Measurements from ENCODE around the gene MTREX. TPM values are rescaled to one million over a fixed set of nuclear protein-coding genes. Genes with fewer than 3 reads are reported as not detected.

MTREX gene
- total RNA-seq, 1 donor from 2014 or later, result 68.7 TPM

- TF ChIP-seq CTCF (IDR thresholded peaks at IDR 0.05; ENCODE audit: insufficient read depth, low read depth, low read length) (no peak), EZH2 (IDR thresholded peaks at IDR 0.05; ENCODE audit: insufficient read depth, low read length) (no peak)
- Histone ChIP-seq H3K27me3 (ENCODE audit: insufficient read depth, low read length) (no peaks in the 10 kb centered on the region), H3K36me3 (ENCODE audit: insufficient read depth, low read length) (peaks cover 10% of the 10 kb centered on the region), H3K79me2 (ENCODE audit: insufficient read depth, low read length) (no peaks in the 10 kb centered on the region), H3K4me1 (ENCODE audit: insufficient read depth, low read length) (peaks cover 22% of the 10 kb centered on the region), H3K4me3 (ENCODE audit: insufficient read depth, low read depth, low read length) (no peak overlapping the region), H3K9me3 (ENCODE audit: insufficient read depth, low read depth, low read length) (no peaks in the 10 kb centered on the region), H2AFZ (ENCODE audit: low read depth, low read length) (no peak overlapping the region), H3K27ac (ENCODE audit: low read depth, low read length) (peak overlapping the region; percentile 40), H3K4me2 (ENCODE audit: low read length) (no peak overlapping the region), H3K9ac (ENCODE audit: low read length) (no peak overlapping the region), H4K20me1 (ENCODE audit: insufficient read depth, low read length) (no peaks in the 10 kb centered on the region)
- FAIRE-seq (no peak), DNase-seq (ENCODE audit: low read depth) (peak; percentile 32)
- Mint-ChIP-seq H3K4me1 (ENCODE audit: low read depth, unreplicated experiment) (peaks cover 23% of the 10 kb centered on the region), H3K36me3 (ENCODE audit: low read depth, unreplicated experiment) (peaks cover 2% of the 10 kb centered on the region), H3K9me3 (ENCODE audit: unreplicated experiment) (no peaks in the 10 kb centered on the region), H3K27ac (ENCODE audit: unreplicated experiment) (no peak overlapping the region), H3K27me3 (ENCODE audit: low read depth, unreplicated experiment) (no peaks in the 10 kb centered on the region), H3K4me3 (ENCODE audit: unreplicated experiment) (no peak overlapping the region)
Observed at GRCh38 chr5:55415071-55415470, 107.3 kb downstream of the MTREX start.

GRCh38 chr5:55416306-55416705 is 108.5 kb downstream of the MTREX start:
- Histone ChIP-seq H3K36me3 (ENCODE audit: insufficient read depth, low read length) (peaks cover 7% of the 10 kb centered on the region), H3K4me2 (ENCODE audit: low read length) (no peak overlapping the region), H3K9ac (ENCODE audit: low read length) (no peak overlapping the region), H3K4me3 (ENCODE audit: insufficient read depth, low read depth, low read length) (no peak overlapping the region), H3K4me1 (ENCODE audit: insufficient read depth, low read length) (peaks cover 34% of the 10 kb centered on the region), H2AFZ (ENCODE audit: low read depth, low read length) (no peak overlapping the region), H3K27ac (ENCODE audit: low read depth, low read length) (peak overlapping the region; percentile 18), H3K27me3 (ENCODE audit: insufficient read depth, low read length) (no peaks in the 10 kb centered on the region), H3K9me3 (ENCODE audit: insufficient read depth, low read depth, low read length) (no peaks in the 10 kb centered on the region), H3K79me2 (ENCODE audit: insufficient read depth, low read length) (no peaks in the 10 kb centered on the region), H4K20me1 (ENCODE audit: insufficient read depth, low read length) (peaks cover 3% of the 10 kb centered on the region)
- no peak overlapping the region for H3K4me3 Mint-ChIP-seq (ENCODE audit: unreplicated experiment)
- TF ChIP-seq CTCF (IDR thresholded peaks at IDR 0.05; ENCODE audit: insufficient read depth, low read depth, low read length) (no peak), EZH2 (IDR thresholded peaks at IDR 0.05; ENCODE audit: insufficient read depth, low read length) (no peak)
- H3K36me3 Mint-ChIP-seq (ENCODE audit: low read depth, unreplicated experiment), result peaks cover 2% of the 10 kb centered on the region
- H3K27ac Mint-ChIP-seq (ENCODE audit: unreplicated experiment), result no peak overlapping the region
- DNase-seq (ENCODE audit: low read depth) (peak; percentile 23), FAIRE-seq (no peak)
- H3K4me1 Mint-ChIP-seq (ENCODE audit: low read depth, unreplicated experiment), result peaks cover 32% of the 10 kb centered on the region
- no peaks in the 10 kb centered on the region for H3K27me3 Mint-ChIP-seq (ENCODE audit: low read depth, unreplicated experiment)
- H3K9me3 Mint-ChIP-seq (ENCODE audit: unreplicated experiment), result no peaks in the 10 kb centered on the region
